Measurements from ENCODE around the gene HSPA1L. TPM values are rescaled to one million over a fixed set of nuclear protein-coding genes. Genes with fewer than 3 reads are reported as not detected.

Gene HSPA1L
- total and polyA plus RNA-seq, 10 of the 15 experiments (the other 5 are each of a cell fraction or from before 2014, with no cell fraction given): 0.69 to 2.5 (median 1.5) TPM

- TF ChIP-seq RFX5 (IDR thresholded peaks at IDR 0.05; ENCODE audit: low read depth, low read length): no peak
- TF ChIP-seq, protein P1, sequence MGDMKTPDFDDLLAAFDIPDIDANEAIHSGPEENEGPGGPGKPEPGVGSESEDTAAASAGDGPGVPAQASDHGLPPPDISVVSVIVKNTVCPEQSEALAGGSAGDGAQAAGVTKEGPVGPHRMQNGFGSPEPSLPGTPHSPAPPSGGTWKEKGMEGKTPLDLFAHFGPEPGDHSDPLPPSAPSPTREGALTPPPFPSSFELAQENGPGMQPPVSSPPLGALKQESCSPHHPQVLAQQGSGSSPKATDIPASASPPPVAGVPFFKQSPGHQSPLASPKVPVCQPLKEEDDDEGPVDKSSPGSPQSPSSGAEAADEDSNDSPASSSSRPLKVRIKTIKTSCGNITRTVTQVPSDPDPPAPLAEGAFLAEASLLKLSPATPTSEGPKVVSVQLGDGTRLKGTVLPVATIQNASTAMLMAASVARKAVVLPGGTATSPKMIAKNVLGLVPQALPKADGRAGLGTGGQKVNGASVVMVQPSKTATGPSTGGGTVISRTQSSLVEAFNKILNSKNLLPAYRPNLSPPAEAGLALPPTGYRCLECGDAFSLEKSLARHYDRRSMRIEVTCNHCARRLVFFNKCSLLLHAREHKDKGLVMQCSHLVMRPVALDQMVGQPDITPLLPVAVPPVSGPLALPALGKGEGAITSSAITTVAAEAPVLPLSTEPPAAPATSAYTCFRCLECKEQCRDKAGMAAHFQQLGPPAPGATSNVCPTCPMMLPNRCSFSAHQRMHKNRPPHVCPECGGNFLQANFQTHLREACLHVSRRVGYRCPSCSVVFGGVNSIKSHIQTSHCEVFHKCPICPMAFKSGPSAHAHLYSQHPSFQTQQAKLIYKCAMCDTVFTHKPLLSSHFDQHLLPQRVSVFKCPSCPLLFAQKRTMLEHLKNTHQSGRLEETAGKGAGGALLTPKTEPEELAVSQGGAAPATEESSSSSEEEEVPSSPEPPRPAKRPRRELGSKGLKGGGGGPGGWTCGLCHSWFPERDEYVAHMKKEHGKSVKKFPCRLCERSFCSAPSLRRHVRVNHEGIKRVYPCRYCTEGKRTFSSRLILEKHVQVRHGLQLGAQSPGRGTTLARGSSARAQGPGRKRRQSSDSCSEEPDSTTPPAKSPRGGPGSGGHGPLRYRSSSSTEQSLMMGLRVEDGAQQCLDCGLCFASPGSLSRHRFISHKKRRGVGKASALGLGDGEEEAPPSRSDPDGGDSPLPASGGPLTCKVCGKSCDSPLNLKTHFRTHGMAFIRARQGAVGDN (IDR thresholded peaks at IDR 0.05): no peak
- no peak for TF ChIP-seq SMAD5 (IDR thresholded peaks at IDR 0.05; ENCODE audit: low read depth)
- TF ChIP-seq, protein P2, sequence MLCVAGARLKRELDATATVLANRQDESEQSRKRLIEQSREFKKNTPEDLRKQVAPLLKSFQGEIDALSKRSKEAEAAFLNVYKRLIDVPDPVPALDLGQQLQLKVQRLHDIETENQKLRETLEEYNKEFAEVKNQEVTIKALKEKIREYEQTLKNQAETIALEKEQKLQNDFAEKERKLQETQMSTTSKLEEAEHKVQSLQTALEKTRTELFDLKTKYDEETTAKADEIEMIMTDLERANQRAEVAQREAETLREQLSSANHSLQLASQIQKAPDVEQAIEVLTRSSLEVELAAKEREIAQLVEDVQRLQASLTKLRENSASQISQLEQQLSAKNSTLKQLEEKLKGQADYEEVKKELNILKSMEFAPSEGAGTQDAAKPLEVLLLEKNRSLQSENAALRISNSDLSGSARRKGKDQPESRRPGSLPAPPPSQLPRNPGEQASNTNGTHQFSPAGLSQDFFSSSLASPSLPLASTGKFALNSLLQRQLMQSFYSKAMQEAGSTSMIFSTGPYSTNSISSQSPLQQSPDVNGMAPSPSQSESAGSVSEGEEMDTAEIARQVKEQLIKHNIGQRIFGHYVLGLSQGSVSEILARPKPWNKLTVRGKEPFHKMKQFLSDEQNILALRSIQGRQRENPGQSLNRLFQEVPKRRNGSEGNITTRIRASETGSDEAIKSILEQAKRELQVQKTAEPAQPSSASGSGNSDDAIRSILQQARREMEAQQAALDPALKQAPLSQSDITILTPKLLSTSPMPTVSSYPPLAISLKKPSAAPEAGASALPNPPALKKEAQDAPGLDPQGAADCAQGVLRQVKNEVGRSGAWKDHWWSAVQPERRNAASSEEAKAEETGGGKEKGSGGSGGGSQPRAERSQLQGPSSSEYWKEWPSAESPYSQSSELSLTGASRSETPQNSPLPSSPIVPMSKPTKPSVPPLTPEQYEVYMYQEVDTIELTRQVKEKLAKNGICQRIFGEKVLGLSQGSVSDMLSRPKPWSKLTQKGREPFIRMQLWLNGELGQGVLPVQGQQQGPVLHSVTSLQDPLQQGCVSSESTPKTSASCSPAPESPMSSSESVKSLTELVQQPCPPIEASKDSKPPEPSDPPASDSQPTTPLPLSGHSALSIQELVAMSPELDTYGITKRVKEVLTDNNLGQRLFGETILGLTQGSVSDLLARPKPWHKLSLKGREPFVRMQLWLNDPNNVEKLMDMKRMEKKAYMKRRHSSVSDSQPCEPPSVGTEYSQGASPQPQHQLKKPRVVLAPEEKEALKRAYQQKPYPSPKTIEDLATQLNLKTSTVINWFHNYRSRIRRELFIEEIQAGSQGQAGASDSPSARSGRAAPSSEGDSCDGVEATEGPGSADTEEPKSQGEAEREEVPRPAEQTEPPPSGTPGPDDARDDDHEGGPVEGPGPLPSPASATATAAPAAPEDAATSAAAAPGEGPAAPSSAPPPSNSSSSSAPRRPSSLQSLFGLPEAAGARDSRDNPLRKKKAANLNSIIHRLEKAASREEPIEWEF (IDR thresholded peaks at IDR 0.05; ENCODE audit: insufficient replicate concordance, low read depth, low read length): no peak
- TF ChIP-seq BRCA1 (IDR thresholded peaks at IDR 0.05; ENCODE audit: low read depth, low read length): no peak
- TF ChIP-seq, protein P3, sequence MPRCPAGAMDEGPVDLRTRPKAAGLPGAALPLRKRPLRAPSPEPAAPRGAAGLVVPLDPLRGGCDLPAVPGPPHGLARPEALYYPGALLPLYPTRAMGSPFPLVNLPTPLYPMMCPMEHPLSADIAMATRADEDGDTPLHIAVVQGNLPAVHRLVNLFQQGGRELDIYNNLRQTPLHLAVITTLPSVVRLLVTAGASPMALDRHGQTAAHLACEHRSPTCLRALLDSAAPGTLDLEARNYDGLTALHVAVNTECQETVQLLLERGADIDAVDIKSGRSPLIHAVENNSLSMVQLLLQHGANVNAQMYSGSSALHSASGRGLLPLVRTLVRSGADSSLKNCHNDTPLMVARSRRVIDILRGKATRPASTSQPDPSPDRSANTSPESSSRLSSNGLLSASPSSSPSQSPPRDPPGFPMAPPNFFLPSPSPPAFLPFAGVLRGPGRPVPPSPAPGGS (IDR thresholded peaks at IDR 0.05; ENCODE audit: borderline replicate concordance, insufficient read depth, low read depth, low read length, poor library complexity, severe bottlenecking): no peak
- TF ChIP-seq EZH2 (IDR thresholded peaks at IDR 0.05; ENCODE audit: borderline replicate concordance, control insufficient read depth, low read depth, low read length): no peak
- TF ChIP-seq RUNX3 (IDR thresholded peaks at IDR 0.05; ENCODE audit: low read length): no peak
- TF ChIP-seq CBX3 (IDR thresholded peaks at IDR 0.05; ENCODE audit: borderline replicate concordance, low read depth): no peak
- TF ChIP-seq POLR2A (IDR thresholded peaks at IDR 0.05; ENCODE audit: low read depth, low read length): no peak
- no peak for TF ChIP-seq ZNF274 (IDR thresholded peaks at IDR 0.05; ENCODE audit: insufficient read depth, insufficient read length)
- no peaks in the 10 kb centered on the region for H4K20me1 ChIP-seq (ENCODE audit: control insufficient read depth, insufficient read depth)
- intact Hi-C loops (cut with micrococcal nuclease; ENCODE audit: unreplicated experiment) (loop anchor here (10.0 kb wide), 1 partner anchor 51 kb away; the partner anchor contains the start of gene VWA7), in situ Hi-C loops (cut with MboI) (no loop called here)
- peaks cover 17% of the 10 kb centered on the region for H3K79me2 ChIP-seq (ENCODE audit: control insufficient read depth, insufficient read depth, low read length)
- SMC1A ChIA-PET (ENCODE audit: uncharacterized antibody, unreplicated experiment): interaction anchor here (1.7 to 2.8 kb wide), 3 partner anchors 12 to 88 kb away, joined by 6 to 22 read pairs (median 12); partner anchors contain the start of gene LSM2
- no peak for DNase-seq (ENCODE audit: low read depth, low spot score)
- CTCF ChIA-PET: interaction anchor here (0.6 to 2.6 kb wide), 3 partner anchors 13 to 86 kb away, joined by 4 to 13 read pairs (median 5); partner anchors contain the start of gene MSH5
- FAIRE-seq: no peak
- no TSS peak for BruUV-seq (replicated peaks)
- no peaks in the 10 kb centered on the region for H3K27me3 ChIP-seq (replicated peaks in 1 of 2; ENCODE audit: control insufficient read depth in 2 of 2, insufficient read depth in 2 of 2, low read length in 1 of 2)
- peaks cover 10% of the 10 kb centered on the region for H3K4me1 ChIP-seq (ENCODE audit: control insufficient read depth, insufficient read depth, low read length)
- no peak for ATAC-seq
- no peak overlapping the region; the same call in 1 of the 2 replicates for H3K27ac ChIP-seq (ENCODE audit: control insufficient read depth, insufficient read depth)
- 100% methylated on average over 4 of the region's 4 CpGs for whole genome bisulfite sequencing (ENCODE audit: insufficient coverage, insufficient replicate concordance, low lambda C conversion rate, missing lambda C conversion rate)
- no peaks in the 10 kb centered on the region for H3K9me3 ChIP-seq (replicated peaks; ENCODE audit: control insufficient read depth, insufficient read depth, low read length)
- no peak overlapping the region for H3K4me2 ChIP-seq (ENCODE audit: control insufficient read depth, insufficient read depth)
- no peaks in the 10 kb centered on the region for H3K36me3 ChIP-seq (ENCODE audit: control insufficient read depth in 2 of 2, insufficient read depth in 2 of 2, low read length in 1 of 2)
- 0 out of 2 replicates have a peak overlapping the region, but pooled peaks have one; percentile 6 for H3K4me3 ChIP-seq
- no peak overlapping the region for H3K9ac ChIP-seq (ENCODE audit: control insufficient read depth, insufficient read depth, low read length)
- RAD21 ChIA-PET (ENCODE audit: unreplicated experiment): interaction anchor here (0.7 to 1.3 kb wide), 4 partner anchors 30 to 265 kb away, joined by 3 to 5 read pairs (median 3); partner anchors contain the start of genes NEU1 and VARS1
- POLR2A ChIA-PET: interaction anchor here (0.6 to 11.3 kb wide), 6 partner anchors 12 to 278 kb away, joined by 3 to 158 read pairs (median 32); partner anchors contain the start of genes CLIC1, HSPA1A, HSPA1L and LSM2
- H2AFZ ChIP-seq (ENCODE audit: control insufficient read depth, low read depth, low read length): no peak overlapping the region
Measured at GRCh38 chr6:31825553-31825952, 10.5 kb upstream of the HSPA1L start.

All from GM12878 (cell line).